NCI-H146 treated with DMSO at 0.1 percent for 48 hours (cell line): ENCODE measurements around the gene TBC1D21.

ENCODE experiments used
- DNase-seq: peaks from one replicate; lab custom pipeline; 2025; ENCODE audit not compliant: unreplicated experiment; lab: John Stamatoyannopoulos, UW

TBC1D21 gene

GRCh38 chr15:73888224-73889041 lies 15.1 kb downstream of the TBC1D21 start:
- DNase-seq, result no peak

- DNase-seq, result no peak
Observed at GRCh38 chr15:73889053-73889761, 15.8 kb downstream of the TBC1D21 start.

- no peak for DNase-seq
Observed at GRCh38 chr15:73889762-73890124, 16.4 kb downstream of the TBC1D21 start.

- DNase-seq, result no peak
Observed at GRCh38 chr15:73891328-73892315, 18.3 kb downstream of the TBC1D21 start.

- no peak for DNase-seq
Observed at GRCh38 chr15:73892446-73893226, 19.3 kb downstream of the TBC1D21 start.

- DNase-seq, result no peak
Observed at GRCh38 chr15:73894133-73894814, 20.9 kb downstream of the TBC1D21 start.

- no peak for DNase-seq
Observed at GRCh38 chr15:73897441-73898261, 24.3 kb downstream of the TBC1D21 start.

- DNase-seq, result no peak
Observed at GRCh38 chr15:73899197-73900094, 26.1 kb downstream of the TBC1D21 start.

- DNase-seq, result no peak
Observed at GRCh38 chr15:73900095-73900712, 26.8 kb downstream of the TBC1D21 start.

GRCh38 chr15:73901126-73901810 lies 27.9 kb downstream of the TBC1D21 start:
- DNase-seq, result no peak

- no peak for DNase-seq
Observed at GRCh38 chr15:73902121-73903020, 29.0 kb downstream of the TBC1D21 start.

GRCh38 chr15:73904026-73904815 lies 30.9 kb downstream of the TBC1D21 start:
- DNase-seq, result no peak

GRCh38 chr15:73905225-73905827 lies 32.0 kb downstream of the TBC1D21 start:
- no peak for DNase-seq

- DNase-seq, result no peak
Observed at GRCh38 chr15:73906346-73907034, 33.1 kb downstream of the TBC1D21 start.
